Activated effector memory CD4-positive, alpha-beta T cell treated with anti-CD3 and anti-CD28 coated beads, Interleukin-2, amount 50 U/mL, for 16 hours (primary cell): Measurements from ENCODE around the gene MATCAP1.

Experiments
- DNase-seq: peaks from one replicate; pipeline ENCODE4 v3.0.0-alpha.2; 2020

MATCAP1 gene

GRCh38 chr16:67170949-67171649 lies 12.7 kb downstream of the MATCAP1 start:
- no peak for DNase-seq

GRCh38 chr16:67170168-67170948 lies 13.4 kb downstream of the MATCAP1 start, which contains the start of gene NOL3:
TSS of gene NOL3 (plus strand) at chr16:67170538.
- peak; percentile 71 for DNase-seq

- peak; percentile 75 for DNase-seq
These were observed 14.1 kb downstream of the MATCAP1 start for GRCh38 chr16:67169642-67170167.

- no peak for DNase-seq
These were observed 14.7 kb downstream of the MATCAP1 start for GRCh38 chr16:67169011-67169451.

GRCh38 chr16:67167588-67167987 lies 16.2 kb downstream of the MATCAP1 start:
- DNase-seq, result no peak

- DNase-seq, result no peak
These were observed 17.1 kb downstream of the MATCAP1 start for GRCh38 chr16:67166598-67167168.

GRCh38 chr16:67166110-67166547 lies 17.6 kb downstream of the MATCAP1 start:
- DNase-seq, result no peak

- no peak for DNase-seq
These were observed 18.4 kb downstream of the MATCAP1 start for GRCh38 chr16:67165121-67166078.

- DNase-seq, result no peak
These were observed 19.1 kb downstream of the MATCAP1 start, which contains the start of gene HSF4 for GRCh38 chr16:67164599-67165061. TSS of gene HSF4 (plus strand) at chr16:67164745. CDS start at chr16:67164812, 67 bp downstream.

- no peak for DNase-seq
These were observed 19.7 kb downstream of the MATCAP1 start for GRCh38 chr16:67163999-67164558.

- peak; percentile 78 for DNase-seq
These were observed 20.4 kb downstream of the MATCAP1 start for GRCh38 chr16:67163164-67163998.

GRCh38 chr16:67162506-67163163 lies 21.1 kb downstream of the MATCAP1 start:
- DNase-seq, result no peak

- DNase-seq, result no peak
These were observed 22.1 kb downstream of the MATCAP1 start for GRCh38 chr16:67161595-67162058.

GRCh38 chr16:67158637-67159600 lies 24.8 kb downstream of the MATCAP1 start:
- peak; percentile 93 for DNase-seq

- no peak for DNase-seq
These were observed 25.7 kb downstream of the MATCAP1 start for GRCh38 chr16:67157892-67158635.

GRCh38 chr16:67157106-67157748 lies 26.5 kb downstream of the MATCAP1 start:
- no peak for DNase-seq

- DNase-seq, result no peak
These were observed 27.5 kb downstream of the MATCAP1 start for GRCh38 chr16:67156143-67156844.
